GM18873 (cell line): ENCODE results near the gene PNPLA3.
"Not testable (repeated sequence)": the region's sequence is repeated elsewhere in the genome, so short reads cannot be mapped to it uniquely, and the experiment has no call there.

ENCODE experiments used
- ATAC-seq: cut with Tn5 transposase; IDR thresholded peaks from one replicate; pipeline ENCODE4 v1.9.1; 2021; ENCODE audit warnings: mild to moderate bottlenecking, moderate library complexity, moderate number of reproducible peaks; ENCODE audit not compliant: unreplicated experiment, low FRiP score

The PNPLA3 gene

DNA sequence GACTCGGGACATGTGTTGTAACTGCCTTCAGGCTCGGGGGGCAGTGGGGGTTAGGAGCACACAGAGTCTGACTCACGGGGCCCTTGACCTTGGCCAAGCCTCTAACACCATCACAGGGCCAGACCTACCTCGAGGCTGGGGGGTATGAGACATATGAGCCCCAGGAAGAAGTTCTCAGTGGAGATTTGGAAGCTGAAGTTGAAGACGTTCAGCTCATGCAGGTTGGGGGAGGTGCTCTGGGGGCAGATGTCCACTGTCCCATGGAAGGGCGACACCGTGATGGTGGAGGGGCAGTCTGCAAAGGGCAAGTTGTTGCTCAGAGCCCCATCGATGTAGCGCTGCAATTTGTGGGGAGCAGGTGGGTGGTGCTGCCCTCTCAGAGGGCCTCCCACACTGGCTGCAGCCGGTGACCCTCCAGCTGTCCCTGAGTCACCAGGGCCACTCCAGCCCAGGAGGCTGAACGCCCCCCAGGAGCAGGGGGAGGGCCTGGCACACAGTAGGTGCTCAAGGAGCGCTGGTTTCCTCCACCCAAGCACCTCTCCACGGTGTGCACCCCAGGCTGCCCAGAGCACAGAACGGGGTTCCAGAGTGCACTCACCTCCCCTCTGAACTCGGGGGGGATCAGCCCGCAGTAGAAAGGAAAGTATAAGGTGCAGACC is 34.3 kb upstream of the PNPLA3 start:
- ATAC-seq, result no peak

DNA sequence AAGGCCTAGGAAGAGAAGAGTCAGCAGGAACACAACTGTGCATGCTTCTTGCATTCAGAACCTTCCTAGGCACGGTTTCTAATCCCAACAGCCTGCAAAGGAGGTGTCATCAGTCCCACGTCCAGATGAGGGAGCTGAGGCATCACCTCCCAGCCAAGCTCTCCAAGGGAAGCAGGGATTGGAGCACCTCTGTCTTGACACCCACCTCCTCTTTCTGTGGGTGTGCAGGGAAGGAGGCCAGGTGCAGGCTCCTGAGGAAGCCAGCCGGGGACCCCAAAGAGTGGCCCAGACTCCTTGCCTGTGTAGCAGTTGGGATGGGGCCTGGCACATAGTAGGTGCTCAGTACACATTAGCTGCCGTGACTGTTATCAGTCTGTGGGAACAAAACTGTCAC is 33.7 kb upstream of the PNPLA3 start:
- no peak for ATAC-seq

DNA sequence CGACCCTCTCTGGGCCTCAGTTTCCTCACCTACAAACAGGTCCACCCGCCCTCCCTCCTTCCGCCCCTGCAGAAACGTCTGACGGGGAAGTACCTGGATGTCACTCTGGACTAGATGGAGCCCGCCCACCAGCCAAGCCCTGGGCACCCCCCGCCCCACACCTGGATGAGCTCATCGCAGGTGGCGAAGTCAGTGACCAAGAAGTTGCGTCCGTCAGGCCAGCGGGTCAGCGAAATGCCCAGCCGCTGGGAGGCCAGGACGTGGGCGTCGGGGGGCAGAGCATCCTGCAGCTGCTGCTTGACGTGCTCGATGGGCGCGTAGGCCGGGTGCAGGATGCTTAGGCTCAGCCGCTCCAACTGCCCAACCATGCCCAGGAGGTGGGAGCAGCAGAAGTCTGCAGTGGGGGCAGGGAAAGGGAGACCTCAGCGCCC is 32.7 kb upstream of the PNPLA3 start:
- no peak for ATAC-seq

DNA sequence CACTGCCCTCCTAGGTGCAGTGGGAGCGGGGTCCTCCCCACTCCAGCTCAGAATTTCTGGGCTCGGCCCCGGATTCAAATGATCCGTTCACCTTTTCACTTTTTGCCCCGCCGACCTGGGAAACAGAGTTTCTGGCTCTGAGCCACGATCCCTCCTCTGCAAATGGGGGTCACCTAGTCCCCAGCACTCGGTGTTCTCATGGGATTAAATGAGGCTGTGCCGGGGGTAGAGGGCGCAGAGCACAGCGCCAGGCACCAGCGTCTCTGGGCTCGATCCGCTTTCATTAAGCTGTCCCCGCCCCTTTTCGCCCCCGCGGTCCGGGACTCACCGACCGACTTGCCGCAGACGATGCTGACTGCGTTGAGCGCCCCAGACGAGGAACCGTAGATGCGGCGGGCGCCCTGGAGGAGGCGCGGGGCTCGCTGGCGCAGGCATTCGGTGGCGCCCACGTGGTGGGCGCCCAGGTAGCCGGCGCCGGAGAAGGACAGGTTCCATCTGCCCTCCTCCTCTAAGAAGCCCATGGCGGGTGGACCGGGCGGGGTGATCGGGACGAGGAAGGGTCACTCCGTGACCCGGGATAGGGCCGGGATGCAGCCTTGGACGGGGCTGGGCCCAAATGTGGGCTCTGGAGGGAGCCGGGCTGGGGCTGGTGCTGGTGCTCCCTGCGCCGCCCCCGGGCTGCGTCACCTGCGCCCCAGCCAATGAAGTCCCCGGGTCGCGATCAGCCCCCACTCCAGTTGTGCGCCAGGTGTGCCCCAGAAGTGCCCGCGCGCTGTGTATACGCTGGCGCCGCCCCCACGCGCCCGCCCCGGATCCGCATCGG is 32.0 kb upstream of the PNPLA3 start, which contains the start of gene PNPLA5:
Gene PNPLA5 (minus strand): TSS at position 654 of the 823 bp plus-strand sequence. CDS start 133 bp downstream, at position 521.
- ATAC-seq, result no peak

DNA sequence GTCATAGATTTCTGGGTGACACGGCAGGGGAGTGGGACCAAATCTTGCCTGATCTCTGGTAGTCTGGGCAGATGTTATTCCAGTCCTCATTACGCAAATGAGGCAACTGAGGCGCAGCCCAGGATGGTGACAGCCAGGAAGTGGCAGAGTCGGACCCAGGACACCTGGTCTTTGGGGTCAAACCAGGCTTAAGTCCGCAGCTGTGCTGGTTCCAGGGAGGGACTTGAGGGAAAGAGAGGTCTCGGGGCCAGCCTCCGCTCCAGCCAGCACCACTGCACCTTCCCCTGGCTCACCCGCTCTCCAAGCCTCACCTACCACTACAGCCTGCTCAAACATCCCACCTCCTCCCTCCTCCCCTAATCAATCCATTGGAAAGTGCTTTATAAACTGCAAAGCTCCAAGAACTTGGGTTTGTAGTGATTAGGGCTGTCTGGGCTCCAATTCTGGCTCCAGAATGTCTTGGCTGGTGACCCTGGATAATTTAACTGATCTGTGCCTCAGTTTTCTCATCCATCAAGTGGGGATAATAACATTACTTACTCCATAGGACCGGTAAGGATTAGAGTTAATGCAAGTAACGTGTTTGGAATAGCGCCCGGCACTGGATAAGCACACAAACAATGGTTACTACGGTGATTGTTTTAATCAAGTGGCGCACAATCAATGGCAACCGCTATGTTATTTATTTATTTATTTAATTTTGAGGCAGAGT is 31.3 kb upstream of the PNPLA3 start:
- ATAC-seq, result no peak

DNA sequence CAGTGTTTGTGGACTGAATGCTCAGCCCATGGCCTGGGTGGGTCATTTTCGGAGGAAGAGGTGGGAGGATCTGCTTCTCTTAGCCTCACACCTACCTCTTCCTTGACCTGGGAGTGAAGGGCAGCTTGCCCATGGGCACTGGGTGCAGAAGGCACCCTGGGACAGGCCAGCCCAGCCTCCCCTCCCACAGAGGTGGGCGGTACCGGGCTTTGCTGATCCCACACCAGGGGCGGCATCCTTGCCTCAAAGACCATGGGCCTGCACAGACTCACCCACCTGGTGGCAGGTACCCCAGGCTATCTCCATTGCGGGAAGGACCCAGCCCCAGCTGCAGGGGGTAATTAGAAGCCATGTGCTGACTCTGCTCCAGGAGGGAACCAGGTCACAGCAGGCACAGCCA is 30.3 kb upstream of the PNPLA3 start:
- no peak for ATAC-seq

DNA sequence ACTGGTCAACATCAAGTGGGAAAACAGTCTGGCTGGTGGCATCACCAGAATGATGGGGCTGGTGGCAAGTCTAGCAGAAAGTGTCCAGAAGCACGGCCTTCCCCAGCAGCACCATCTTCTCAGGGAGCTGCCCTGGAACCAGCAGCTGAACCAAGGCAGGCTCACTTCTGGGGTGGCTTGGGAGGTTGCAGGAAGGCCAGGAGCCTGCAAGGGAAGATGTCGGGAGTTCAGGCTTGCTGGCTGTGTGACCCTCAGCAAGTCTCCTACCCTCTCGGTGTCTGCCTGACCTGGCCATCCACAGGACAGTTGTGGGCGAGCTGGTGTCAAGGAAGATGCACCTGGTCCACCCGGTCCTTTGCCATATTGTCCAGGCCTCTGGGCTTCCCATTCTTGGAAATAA is 29.5 kb upstream of the PNPLA3 start:
- no peak for ATAC-seq

DNA sequence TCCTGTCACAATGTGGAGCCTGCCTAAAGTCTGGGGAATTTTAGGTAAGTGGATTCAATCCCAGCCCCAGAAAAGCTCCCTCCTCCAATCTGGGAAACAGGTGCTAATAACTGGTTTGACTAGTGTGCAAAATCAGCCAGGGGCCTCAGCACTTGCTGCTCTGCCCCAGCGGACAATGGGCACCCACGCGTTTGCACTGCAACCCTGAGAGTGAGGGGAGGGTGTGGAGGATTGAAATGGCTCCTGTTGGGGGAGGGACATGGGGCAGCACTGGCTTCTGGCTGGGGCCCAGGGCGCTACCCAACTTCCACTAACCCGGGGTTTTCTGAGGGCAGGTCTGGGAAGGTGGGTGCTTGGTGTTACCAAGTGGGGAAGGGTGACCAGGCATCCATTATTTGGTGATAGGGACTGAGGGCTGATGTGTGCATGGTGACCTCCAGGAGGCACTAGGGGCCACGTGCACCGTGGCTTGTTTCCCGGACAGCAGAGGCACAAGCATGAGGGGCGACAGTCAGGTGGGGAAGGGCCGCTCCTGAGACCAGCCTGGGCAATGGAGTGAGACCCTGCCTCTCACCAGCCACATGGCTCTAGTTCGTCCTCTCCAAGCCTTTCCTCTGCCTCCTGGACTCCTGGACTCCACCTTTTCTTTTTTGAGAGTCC is 27.5 kb upstream of the PNPLA3 start:
- no peak for ATAC-seq

DNA sequence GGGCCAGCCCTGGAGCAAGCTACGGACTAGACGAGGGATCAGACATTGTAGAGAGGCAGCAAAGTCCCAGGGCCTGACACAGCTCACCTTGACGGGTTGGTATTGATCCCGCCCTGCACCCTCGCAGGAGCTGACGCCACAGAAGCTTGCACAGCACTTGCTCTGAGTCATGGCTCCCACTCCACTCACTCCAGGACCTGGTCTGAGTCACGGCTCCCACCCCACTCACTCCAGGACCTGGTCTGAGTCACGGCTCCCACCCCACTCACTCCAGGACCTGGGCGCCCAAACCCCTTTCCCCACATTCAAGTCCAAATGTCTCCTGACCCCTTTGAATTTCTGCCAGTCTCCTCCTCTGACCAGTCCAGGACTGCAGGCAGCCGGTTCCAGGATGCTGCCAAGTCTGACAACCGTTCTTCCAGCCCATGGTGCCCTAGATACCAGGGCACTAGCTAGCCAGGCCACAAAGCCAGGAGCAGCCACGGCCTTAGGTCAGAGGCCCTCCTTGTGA is 25.8 kb upstream of the PNPLA3 start:
- no peak for ATAC-seq

DNA sequence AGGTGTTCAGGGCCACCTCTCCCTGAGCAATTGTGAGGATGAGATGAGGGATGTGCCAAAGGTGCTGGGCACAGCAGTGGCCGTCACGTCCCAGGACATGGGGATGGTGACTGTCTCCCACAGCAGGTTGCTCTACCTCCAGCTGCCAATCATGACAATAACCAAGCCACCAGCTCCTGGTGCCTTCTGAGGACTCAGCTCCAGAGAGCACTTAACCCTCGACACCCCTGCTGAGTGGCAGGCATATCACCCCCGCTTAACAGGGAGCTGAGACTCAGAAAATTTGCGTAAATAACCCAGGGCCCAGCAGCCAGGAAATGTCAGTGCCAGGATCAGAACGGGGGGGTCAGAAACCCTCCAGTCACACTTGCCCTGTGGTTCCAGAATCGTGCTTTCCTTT is 23.4 kb upstream of the PNPLA3 start:
- ATAC-seq, result no peak

DNA sequence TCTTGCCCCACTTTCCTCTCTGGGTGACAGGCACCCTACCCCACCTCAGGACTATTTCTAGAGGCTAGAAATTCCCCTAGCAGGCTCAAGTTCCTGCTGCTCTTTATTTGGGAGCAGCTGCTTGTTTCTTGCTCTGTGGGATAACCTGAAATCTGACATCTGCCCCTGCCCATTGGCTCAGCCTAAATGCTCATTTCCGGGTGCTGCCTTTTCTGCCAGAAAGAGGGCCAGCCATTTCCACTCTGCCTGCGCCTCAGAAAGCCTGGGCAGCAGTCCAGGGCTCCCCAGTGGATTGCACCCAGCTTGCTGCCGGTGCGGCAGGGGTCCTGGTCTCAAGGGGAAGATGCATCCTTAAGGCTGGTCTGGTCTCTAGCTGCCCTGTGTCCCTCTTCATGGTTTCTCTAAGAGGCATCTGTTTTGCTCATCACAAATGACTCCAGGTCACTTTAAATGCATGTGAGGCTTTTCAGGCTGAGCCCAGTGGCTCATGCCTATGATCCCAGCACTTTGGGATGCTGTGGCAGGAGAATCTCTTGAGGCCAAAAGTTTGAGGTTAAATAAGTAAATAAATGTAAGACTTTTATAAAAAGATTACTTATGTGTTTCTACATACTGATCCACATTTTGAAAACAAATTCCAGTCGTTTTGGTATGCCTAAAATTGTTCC is 21.5 kb upstream of the PNPLA3 start:
- ATAC-seq, result no peak

DNA sequence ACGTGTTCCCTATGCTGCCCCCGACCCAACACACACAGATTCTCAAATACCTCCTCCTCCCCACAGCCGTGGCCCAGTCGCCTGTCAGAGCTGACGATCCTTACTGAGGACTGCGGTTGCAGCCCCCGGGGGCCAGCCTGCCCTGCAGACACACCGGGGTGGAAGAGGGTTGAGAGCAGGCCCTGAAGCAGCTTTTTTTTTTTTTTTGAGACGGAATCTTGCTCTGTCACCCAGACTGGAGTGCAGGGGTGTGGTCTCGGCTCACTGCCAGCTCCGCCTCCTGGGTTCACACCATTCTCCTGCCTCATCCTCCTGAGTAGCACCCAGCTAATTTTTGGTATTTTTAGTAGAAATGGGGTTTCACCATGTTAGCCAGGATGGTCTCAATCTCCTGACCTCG is 20.6 kb upstream of the PNPLA3 start:
- not testable (repeated sequence) for ATAC-seq

DNA sequence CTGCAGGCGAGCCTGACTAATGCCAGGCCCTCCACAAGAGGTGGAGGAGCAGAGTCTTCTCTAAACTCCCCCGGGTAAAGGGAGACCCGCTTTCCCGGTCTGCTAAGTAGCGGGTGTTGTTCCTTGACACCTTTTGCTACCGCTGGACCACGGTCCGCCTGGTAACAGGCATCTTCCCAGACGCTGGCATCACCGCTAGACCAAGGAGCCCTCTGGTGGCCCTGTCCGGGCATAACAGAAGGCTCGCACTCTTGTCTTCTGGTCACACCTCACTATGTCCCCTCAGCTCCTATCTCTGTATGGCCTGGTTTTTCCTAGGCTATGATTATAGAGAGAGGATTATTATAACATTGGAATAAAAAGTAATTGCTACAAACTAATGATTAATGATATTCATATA is 19.2 kb upstream of the PNPLA3 start:
- ATAC-seq, result not testable (repeated sequence)

DNA sequence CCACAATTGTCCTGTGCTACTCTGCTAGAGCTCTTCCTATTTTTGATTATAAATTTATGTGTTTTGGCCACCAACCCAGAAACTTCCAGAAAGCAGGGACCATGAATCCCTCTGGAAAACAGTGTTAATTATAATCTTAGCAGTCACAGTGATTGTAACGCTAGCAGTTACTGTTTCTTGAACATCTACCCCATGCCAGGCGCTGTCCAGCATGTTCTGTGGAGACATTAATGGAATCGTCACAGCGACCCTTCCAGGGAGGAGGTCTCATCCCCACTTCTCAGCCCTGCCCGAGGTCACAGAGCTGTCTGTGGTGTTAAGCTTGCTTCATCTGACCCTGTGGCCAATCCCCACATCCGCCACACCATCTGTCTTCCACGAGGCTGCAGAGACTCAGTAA is 17.9 kb upstream of the PNPLA3 start:
- no peak for ATAC-seq

DNA sequence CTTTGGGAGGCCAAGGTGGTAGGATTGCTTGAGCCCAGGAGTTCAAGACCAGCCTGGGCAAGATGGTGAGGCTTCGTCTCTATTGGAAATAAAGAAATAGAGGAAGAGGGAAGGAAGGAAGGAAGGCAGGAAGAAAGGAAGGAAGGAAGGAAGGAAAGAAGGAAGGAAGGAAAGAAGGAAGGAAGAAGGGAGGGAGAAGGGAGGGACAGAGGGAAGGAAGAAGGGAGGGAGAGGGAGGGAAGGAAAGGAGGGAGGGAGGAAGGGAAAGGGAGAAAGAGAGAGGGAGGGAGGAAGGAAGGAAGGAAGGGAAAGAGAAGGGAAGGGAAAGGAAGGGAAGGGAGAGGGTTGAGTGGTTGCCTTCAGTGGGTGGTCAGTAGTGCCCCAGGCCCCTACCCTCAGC is 13.9 kb upstream of the PNPLA3 start:
- ATAC-seq, result no peak

DNA sequence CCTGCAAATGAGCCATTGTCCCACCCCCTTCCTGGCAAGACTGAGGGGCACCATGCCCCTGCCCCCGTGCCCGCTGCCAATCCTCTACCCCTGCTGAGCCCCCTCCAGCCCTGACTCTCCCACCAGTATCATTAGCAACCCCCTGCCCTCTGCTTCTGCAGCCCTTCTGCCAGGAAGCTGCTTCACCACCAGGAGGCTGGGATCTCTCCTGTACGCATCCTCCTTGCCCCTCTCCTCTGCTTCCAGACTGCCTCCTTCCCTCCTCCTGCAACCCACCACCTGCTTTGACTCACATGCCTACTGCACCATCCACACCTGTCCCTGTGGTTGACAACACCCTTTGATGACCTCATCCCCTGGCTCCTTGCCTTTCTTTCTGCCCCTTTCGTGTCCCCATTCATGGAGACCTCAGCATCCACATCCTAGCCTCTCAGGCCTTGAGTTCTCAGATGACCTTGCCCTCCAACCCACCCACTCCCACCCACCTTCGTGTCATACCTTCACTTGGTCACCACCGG is 13.4 kb upstream of the PNPLA3 start:
- ATAC-seq, result no peak

DNA sequence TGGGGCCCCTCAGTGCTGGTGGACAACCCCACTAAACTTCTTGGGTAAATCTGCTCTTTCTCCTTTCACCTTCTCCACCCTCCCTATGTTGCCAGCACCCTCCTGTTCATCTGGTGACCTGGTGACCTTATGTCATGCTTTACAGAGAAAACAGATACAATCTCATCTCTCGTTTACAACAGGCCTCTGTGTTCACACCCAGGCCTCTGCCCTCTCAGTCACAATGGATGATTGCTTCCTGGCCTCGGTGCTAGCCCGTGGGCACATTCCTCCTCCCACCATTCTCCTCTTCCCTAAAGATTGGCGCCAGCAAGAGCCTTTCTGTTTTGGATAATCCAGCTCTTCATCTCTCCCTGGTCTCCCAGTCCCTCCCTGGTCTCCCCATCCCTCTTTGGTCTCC is 12.3 kb upstream of the PNPLA3 start:
- ATAC-seq, result no peak

DNA sequence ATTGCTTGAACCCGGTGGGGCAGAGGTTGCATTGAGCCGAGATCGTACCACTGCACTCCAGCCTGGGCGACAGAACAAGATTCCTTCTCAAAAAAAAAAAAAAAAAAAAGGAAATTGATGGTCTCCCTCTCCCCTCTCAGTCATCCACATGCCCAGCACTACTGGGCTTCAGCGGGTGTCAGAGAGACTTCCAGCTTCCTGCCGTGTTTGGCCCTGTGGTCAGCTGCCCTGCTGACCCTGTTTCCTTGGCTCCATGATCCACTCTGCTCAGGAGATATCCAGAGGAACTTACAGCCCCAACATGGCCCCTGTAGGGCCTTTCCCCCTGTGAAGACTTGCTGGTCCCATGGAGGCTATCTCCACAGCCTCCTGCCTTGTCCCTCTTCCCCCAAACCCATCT is 6.1 kb upstream of the PNPLA3 start:
- no peak for ATAC-seq

DNA sequence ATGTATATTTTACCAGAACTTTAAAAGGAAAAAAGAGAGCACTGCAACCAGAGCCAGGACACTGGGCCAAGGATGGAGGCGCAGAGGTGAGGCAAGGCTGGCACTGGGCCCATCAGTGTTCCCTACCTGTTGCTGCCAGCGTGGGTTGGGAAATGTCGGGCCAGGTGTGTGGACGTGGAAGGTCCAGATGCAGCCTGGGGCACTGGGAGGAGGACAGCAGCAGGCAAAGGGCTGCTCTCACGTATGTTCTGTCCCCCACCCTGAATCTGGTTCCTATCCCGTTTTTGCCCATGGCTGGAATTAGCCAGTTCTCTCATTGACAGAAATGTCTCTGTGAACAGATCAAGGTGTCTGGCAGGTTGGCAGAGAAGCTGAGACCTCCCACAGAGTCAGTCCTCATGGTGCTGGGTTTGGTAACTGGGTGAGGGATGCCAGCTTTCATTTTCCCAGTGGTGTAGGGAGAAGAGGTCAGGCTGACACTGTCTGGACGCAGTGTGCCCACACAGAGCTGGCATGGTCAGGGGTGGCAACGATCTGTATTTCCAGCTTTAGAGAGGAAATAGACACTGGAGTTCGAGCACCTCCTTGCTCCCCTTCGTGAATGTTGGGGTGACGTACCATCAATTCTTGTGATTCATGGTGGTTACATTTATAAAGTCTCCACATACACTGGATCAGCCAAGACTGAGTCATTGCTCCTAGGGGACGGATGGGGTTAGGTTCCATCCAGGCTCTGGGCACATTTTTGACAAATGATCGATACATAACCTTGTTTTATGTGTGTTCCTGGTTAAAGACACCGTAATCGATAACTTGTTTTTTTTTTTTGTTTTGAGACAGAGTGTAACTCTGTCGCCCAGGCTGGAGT is 4.3 kb upstream of the PNPLA3 start:
- no peak for ATAC-seq
